Activated CD8-positive, alpha-beta memory T cell treated with anti-CD3 and anti-CD28 coated beads, Interleukin-2, amount 50 U/mL, for 48 hours (primary cell): ENCODE measurements around the gene ECHS1.
"Not testable (repeated sequence)": the region's sequence is repeated elsewhere in the genome, so short reads cannot be mapped to it uniquely, and the experiment has no call there.

Experiments
- DNase-seq: peaks from one replicate; pipeline ENCODE4 v3.0.0-alpha.2; 2020

Gene ECHS1

GRCh38 chr10:133373174-133374090, at the start of gene ECHS1:
Gene ECHS1, minus strand, starts transcription at chr10:133373354. Its CDS starts 21 bp downstream, at chr10:133373333.
- peak; percentile 96 for DNase-seq

GRCh38 chr10:133422223-133422806, 49.2 kb upstream of the ECHS1 start:
- DNase-seq: no peak

GRCh38 chr10:133421336-133422222, 48.4 kb upstream of the ECHS1 start:
- no peak for DNase-seq

- no peak for DNase-seq
These were observed 47.4 kb upstream of the ECHS1 start for GRCh38 chr10:133420579-133420978.

GRCh38 chr10:133420028-133420427, 46.9 kb upstream of the ECHS1 start:
- DNase-seq: no peak

GRCh38 chr10:133419211-133419950, 46.2 kb upstream of the ECHS1 start:
- no peak for DNase-seq

- no peak for DNase-seq
These were observed 45.3 kb upstream of the ECHS1 start for GRCh38 chr10:133418289-133418993.

GRCh38 chr10:133415752-133416151, 42.6 kb upstream of the ECHS1 start:
- DNase-seq: no peak

GRCh38 chr10:133414401-133414800, 41.2 kb upstream of the ECHS1 start:
- DNase-seq: not testable (repeated sequence)

- no peak for DNase-seq
These were observed 39.2 kb upstream of the ECHS1 start for GRCh38 chr10:133412381-133412711.

GRCh38 chr10:133411523-133412380, 38.6 kb upstream of the ECHS1 start:
- no peak for DNase-seq

GRCh38 chr10:133405844-133406527, 32.8 kb upstream of the ECHS1 start:
- DNase-seq: no peak

GRCh38 chr10:133405272-133405671, 32.1 kb upstream of the ECHS1 start:
- DNase-seq: no peak

GRCh38 chr10:133403784-133404183, 30.6 kb upstream of the ECHS1 start:
- no peak for DNase-seq

- no peak for DNase-seq
These were observed 30.2 kb upstream of the ECHS1 start for GRCh38 chr10:133403359-133403758.

GRCh38 chr10:133401981-133402725, 29.0 kb upstream of the ECHS1 start:
- no peak for DNase-seq

- no peak for DNase-seq
These were observed 28.3 kb upstream of the ECHS1 start for GRCh38 chr10:133401500-133401899.

GRCh38 chr10:133400624-133401424, 27.7 kb upstream of the ECHS1 start:
- DNase-seq: no peak

GRCh38 chr10:133399123-133399601, 26.0 kb upstream of the ECHS1 start:
- no peak for DNase-seq
